GM12878 (cell line): Measurements from ENCODE around the gene PPP3CA. TPM values are rescaled to one million over a fixed set of nuclear protein-coding genes. Genes with fewer than 3 reads are reported as not detected.

Experiments used
- ATAC-seq: fragments of 200-7000 bp; cut with Tn5 transposase; 3 replicates; pipeline ENCODE4 v1.9.1; 2020; ENCODE audit warnings: mild to moderate bottlenecking, moderate library complexity
- BruUV-seq: library from RNA; stranded (reverse); fragments of 400-500 nt; replicated peaks from 2 replicates; lab custom pipeline; 2021; lab: Mats Ljungman, UMichigan
- CTCF ChIA-PET: fragments of 300-600 bp; sonication (Branson Sonifier 250); formaldehyde crosslinking; extraction: SDS; loops from one replicate; lab custom pipeline; 2021; ENCODE audit warnings: inconsistent platforms; lab: Yijun Ruan, JAX
- POLR2A ChIA-PET: fragments of 350-600 bp; formaldehyde crosslinking; extraction: SDS; loops from one replicate; lab custom pipeline; 2021; ENCODE audit warnings: inconsistent platforms; lab: Charles Lee
- RAD21 ChIA-PET: fragments of 300-600 bp; sonication (Branson Sonifier 250); formaldehyde crosslinking; loops from one replicate; lab custom pipeline; 2023; ENCODE audit warnings: antibody characterized with exemption; ENCODE audit not compliant: unreplicated experiment; lab: Charles Lee
- SMC1A ChIA-PET: fragments of 300-600 bp; sonication (Branson Sonifier 250); formaldehyde crosslinking; loops from one replicate; lab custom pipeline; 2023; ENCODE audit not compliant: unreplicated experiment, uncharacterized antibody; lab: Charles Lee
- DNase-seq: peaks from one replicate; pipeline ENCODE4 v3.0.0-alpha.2; 2011; ENCODE audit warnings: low read depth, low spot score
- FAIRE-seq: peaks from 3 replicates; lab custom pipeline; 2011; peaks lifted over from hg19 to GRCh38; lab: Jason Lieb, UNC
- H2AFZ ChIP-seq: 2 replicates; pipeline ENCODE4 v1.6.0; 2011; ENCODE audit warnings: low read depth, low read length, control low read depth; ENCODE audit not compliant: control insufficient read depth
- H3K27ac ChIP-seq: 2 replicates; pipeline ENCODE4 v1.5.1; 2011; ENCODE audit warnings: control low read depth; ENCODE audit not compliant: control insufficient read depth, insufficient read depth
- H3K27me3 ChIP-seq, 2 experiments: replicated peaks in 1 of 2; 2 replicates each; pipeline versions ENCODE4 v1.6.0 to v1.6.1; 2011; ENCODE audit warnings: low read length in 1 of 2; ENCODE audit not compliant: control insufficient read depth in 2 of 2, insufficient read depth in 2 of 2
- H3K36me3 ChIP-seq, 2 experiments: 2 replicates each; pipeline ENCODE4 v1.5.1; 2011; ENCODE audit warnings: low read length in 1 of 2; ENCODE audit not compliant: control insufficient read depth in 2 of 2, insufficient read depth in 2 of 2
- H3K4me1 ChIP-seq: 2 replicates; pipeline ENCODE4 v1.6.1; 2011; ENCODE audit warnings: mild to moderate bottlenecking, low read length, moderate library complexity, mixed read lengths; ENCODE audit not compliant: control insufficient read depth, insufficient read depth
- H3K4me2 ChIP-seq: 2 replicates; pipeline ENCODE4 v1.6.0; 2011; ENCODE audit warnings: control low read depth; ENCODE audit not compliant: control insufficient read depth, insufficient read depth
- H3K4me3 ChIP-seq: fragments of 200-600 bp; sonication (generic); 2 replicates; pipeline ENCODE4 v1.5.1; 2016
- H3K79me2 ChIP-seq: 2 replicates; pipeline ENCODE4 v1.6.0; 2011; ENCODE audit warnings: low read length; ENCODE audit not compliant: control insufficient read depth, insufficient read depth
- H3K9ac ChIP-seq: 2 replicates; pipeline ENCODE4 v1.8.0; 2011; ENCODE audit warnings: low read length, control low read depth, mixed read lengths; ENCODE audit not compliant: control insufficient read depth, insufficient read depth
- H3K9me3 ChIP-seq: replicated peaks from 3 replicates; pipeline ENCODE4 v1.5.1; 2011; ENCODE audit warnings: mild to moderate bottlenecking, low read length; ENCODE audit not compliant: control insufficient read depth, insufficient read depth
- H4K20me1 ChIP-seq: 2 replicates; pipeline ENCODE4 v1.6.0; 2011; ENCODE audit not compliant: control insufficient read depth, insufficient read depth
- CREB1 ChIP-seq: IDR thresholded peaks from 2 replicates; pipeline ENCODE4 v1.6.1; 2012; ENCODE audit warnings: low read depth, mild to moderate bottlenecking, inconsistent platforms
- IRF4 ChIP-seq: IDR thresholded peaks from 2 replicates; pipeline ENCODE4 v1.6.1; 2011; ENCODE audit warnings: low read depth, low read length
- RELB ChIP-seq: fragments of 450-650 bp; IDR thresholded peaks from 2 replicates; pipeline ENCODE4 v1.6.1; 2017; ENCODE audit warnings: low read depth, mild to moderate bottlenecking, moderate library complexity
- SPI1 ChIP-seq: IDR thresholded peaks from 2 replicates; pipeline ENCODE4 v1.6.1; 2011; ENCODE audit warnings: low read depth, mild to moderate bottlenecking, low read length, moderate library complexity, borderline replicate concordance; ENCODE audit not compliant: insufficient read depth
- WGBS: methylation state at CpG from one replicate; pipeline ENCODE4 v1.1.6; 2016; ENCODE audit warnings: low lambda C conversion rate; ENCODE audit not compliant: insufficient replicate concordance, insufficient coverage; ENCODE audit errors: missing lambda C conversion rate; 5-methylcytosine and 5-hydroxymethylcytosine counted together
- in situ Hi-C: fragments of 300-500 bp; cut with MboI; formaldehyde crosslinking; loops from 9 replicates; pipeline ENCODE4 v1.14.3; 2018; ENCODE audit warnings: mixed read lengths
- intact Hi-C: fragments of 100-400 bp; cut with micrococcal nuclease; formaldehyde crosslinking; loops from one replicate; pipeline ENCODE4 v1.14.2; 2022; ENCODE audit not compliant: unreplicated experiment
- polyA plus RNA-seq, 11 experiments: library from polyadenylated mRNA; depleted of rRNA in 4 of 11; unstranded in 6 of 11; stranded (reverse) in 5 of 11; fragments of >200 nt; fragmentation: Nextera tagmentation in 4 of 11; fragmentation: Illumina TruSeq in 1 of 11; extraction: Ambion mirVana in 4 of 11; extraction: Trizol in 1 of 11; gene quantifications; 1 replicate in 1 of 11; 2 replicates in 10 of 11; pipeline versions ENCODE4 v1.2.1 to v1.2.3, GENCODE V29; 2011 to 2016; ENCODE audit warnings: inconsistent platforms in 2 of 11, missing spikeins in 2 of 11, low read depth in 1 of 11
- total RNA-seq, 4 experiments: library from RNA; depleted of rRNA in 3 of 4; stranded (reverse); fragments of >200 nt in 3 of 4; fragmentation: Illumina TruSeq in 1 of 4; extraction: Trizol in 1 of 4; gene quantifications; 2 replicates each; pipeline versions ENCODE4 v1.2.1 to v1.2.3, GENCODE V29; 2013 to 2021

PPP3CA gene
- total and polyA plus RNA-seq, 10 of the 15 experiments (the other 5 are each of a cell fraction or from before 2014, with no cell fraction given), result 0.33 to 9.0 (median 1.0) TPM

GRCh38 chr4:101200561-101200960 lies 146.8 kb downstream of the PPP3CA start:
- ChIA-PET SMC1A (interaction anchor here (1.3 kb wide), 1 partner anchor 13 kb away, joined by 4 read pairs; no protein-coding TSS in a partner anchor), POLR2A (no interaction called here), RAD21 (interaction anchor here (1.0 kb wide), 1 partner anchor 24 kb away, joined by 3 read pairs; no protein-coding TSS in a partner anchor), CTCF (no interaction called here)
- H3K27ac ChIP-seq, result no peak overlapping the region
- H3K4me3 ChIP-seq, result no peak overlapping the region
- 55% methylated on average over 4 of the region's 4 CpGs for WGBS
- H3K4me1 ChIP-seq, result no peaks in the 10 kb centered on the region
- no peak overlapping the region for H2AFZ ChIP-seq
- no peak for FAIRE-seq
- no peak for TF ChIP-seq RELB
- TF ChIP-seq IRF4, result no peak
- peak; percentile 3; the same call in 1 of the 2 replicates for TF ChIP-seq SPI1
- TF ChIP-seq CREB1, result no peak
- H3K79me2 ChIP-seq, result no peaks in the 10 kb centered on the region
- no peaks in the 10 kb centered on the region for H4K20me1 ChIP-seq
- no peaks in the 10 kb centered on the region for H3K27me3 ChIP-seq
- no peak for DNase-seq
- ATAC-seq, result no peak
- no TSS peak for BruUV-seq
- intact Hi-C loops (no loop called here), in situ Hi-C loops (no loop called here)
- H3K4me2 ChIP-seq, result no peak overlapping the region
- H3K9me3 ChIP-seq, result no peaks in the 10 kb centered on the region
- no peak overlapping the region for H3K9ac ChIP-seq
- no peaks in the 10 kb centered on the region for H3K36me3 ChIP-seq
